GM12891 (cell line): ENCODE data around the gene KCNC4.

Experiments
- DNase-seq: peaks from one replicate; pipeline ENCODE4 v3.0.0; 2011; ENCODE audit warnings: low spot score; ENCODE audit not compliant: insufficient read length
- FAIRE-seq: peaks from 2 replicates; lab custom pipeline; 2011; peaks lifted over from hg19 to GRCh38; lab: Jason Lieb, UNC
- PAX5 ChIP-seq: IDR thresholded peaks from 2 replicates; pipeline ENCODE4 v1.6.1; 2011; ENCODE audit warnings: low read length, moderate library complexity, mild to moderate bottlenecking; ENCODE audit not compliant: insufficient read depth, severe bottlenecking
- POLR2A ChIP-seq: IDR thresholded peaks from 2 replicates; pipeline ENCODE4 v1.6.1; 2011; ENCODE audit warnings: low read depth, low read length, control low read depth
- POLR2AphosphoS5 ChIP-seq: IDR thresholded peaks from 2 replicates; pipeline ENCODE4 v1.6.1; 2011; ENCODE audit warnings: low read depth, low read length, control low read depth
- POU2F2 ChIP-seq: IDR thresholded peaks from 2 replicates; pipeline ENCODE4 v1.6.1; 2011; ENCODE audit warnings: low read depth, mild to moderate bottlenecking, control low read depth, low read length, moderate library complexity
- SPI1 ChIP-seq: IDR thresholded peaks from 2 replicates; pipeline ENCODE4 v1.6.1; 2011; ENCODE audit warnings: low read depth, low read length, control low read depth
- TAF1 ChIP-seq: IDR thresholded peaks from 2 replicates; pipeline ENCODE4 v1.6.1; 2011; ENCODE audit warnings: low read depth, low read length, control low read depth

The KCNC4 gene

GRCh38 chr1:110170766-110171733, 39.1 kb upstream of the KCNC4 start:
- FAIRE-seq (no peak), DNase-seq (no peak)
- TF ChIP-seq POLR2AphosphoS5 (no peak), SPI1 (no peak), POU2F2 (no peak), PAX5 (no peak), POLR2A (no peak)

DNA sequence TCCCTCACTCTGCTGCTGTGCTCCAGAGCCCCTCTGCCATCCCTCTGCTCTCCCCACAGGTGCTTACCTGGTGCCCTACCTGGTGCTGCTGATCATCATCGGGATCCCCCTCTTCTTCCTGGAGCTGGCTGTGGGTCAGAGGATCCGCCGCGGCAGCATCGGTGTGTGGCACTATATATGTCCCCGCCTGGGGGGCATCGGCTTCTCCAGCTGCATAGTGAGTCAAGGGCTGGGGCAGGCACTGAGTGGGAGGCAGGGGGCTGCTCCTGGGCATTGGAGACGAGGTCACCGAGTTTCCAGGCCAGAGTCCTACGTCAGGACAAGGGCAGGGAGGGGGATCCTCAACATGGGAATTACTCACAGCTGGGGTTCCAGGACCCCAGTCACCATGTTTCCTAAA, 38.1 kb upstream of the KCNC4 start:
- no peak for TF ChIP-seq POLR2A
- no peak for TF ChIP-seq PAX5
- TF ChIP-seq SPI1 = no peak
- TF ChIP-seq POLR2AphosphoS5 = no peak
- TF ChIP-seq POU2F2 = no peak
- no peak for TF ChIP-seq TAF1
- no peak for FAIRE-seq
- no peak for DNase-seq

- TF ChIP-seq POLR2AphosphoS5 (no peak), POU2F2 (no peak), PAX5 (no peak), TAF1 (no peak)
- no peak for FAIRE-seq
- no peak for DNase-seq
Observed at GRCh38 chr1:110173466-110174105, 36.5 kb upstream of the KCNC4 start.

GRCh38 chr1:110174961-110175360, 35.2 kb upstream of the KCNC4 start:
- FAIRE-seq = no peak
- DNase-seq = no peak
- no peak for TF ChIP-seq SPI1
- TF ChIP-seq POLR2A = no peak
- TF ChIP-seq PAX5 = no peak
- no peak for TF ChIP-seq POU2F2
- TF ChIP-seq POLR2AphosphoS5 = no peak
- no peak for TF ChIP-seq TAF1

DNA sequence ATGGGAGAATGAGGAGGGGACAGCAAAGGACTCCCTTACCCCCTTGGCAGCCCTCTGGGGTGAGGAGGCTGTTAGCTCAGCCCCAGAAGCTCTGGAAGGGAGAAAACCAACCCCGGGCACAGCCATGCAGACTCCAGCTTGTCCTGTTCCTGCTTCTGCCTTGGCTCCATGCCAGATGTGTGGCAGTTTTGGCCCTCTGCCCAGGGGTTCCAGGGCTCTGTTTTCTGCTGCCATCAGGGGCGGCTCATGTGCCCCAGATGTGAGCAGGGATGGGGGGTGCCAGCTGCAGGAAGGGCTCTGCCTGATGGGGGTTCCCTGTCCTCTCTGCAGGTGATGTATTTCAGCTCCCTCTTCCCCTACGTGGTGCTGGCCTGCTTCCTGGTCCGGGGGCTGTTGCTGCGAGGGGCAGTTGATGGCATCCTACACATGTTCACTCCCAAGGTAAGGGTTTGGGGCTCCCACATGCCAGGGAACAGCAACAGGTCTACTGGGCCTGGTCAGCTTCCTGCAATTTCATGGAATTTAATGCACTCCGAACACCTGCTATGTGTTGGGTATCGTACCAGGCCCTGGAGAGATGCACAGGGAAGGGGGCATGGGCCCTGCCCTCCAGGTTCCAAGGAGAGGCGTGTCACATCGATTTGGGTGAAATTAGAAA, 33.7 kb upstream of the KCNC4 start:
- no peak for FAIRE-seq
- no peak for DNase-seq

DNA sequence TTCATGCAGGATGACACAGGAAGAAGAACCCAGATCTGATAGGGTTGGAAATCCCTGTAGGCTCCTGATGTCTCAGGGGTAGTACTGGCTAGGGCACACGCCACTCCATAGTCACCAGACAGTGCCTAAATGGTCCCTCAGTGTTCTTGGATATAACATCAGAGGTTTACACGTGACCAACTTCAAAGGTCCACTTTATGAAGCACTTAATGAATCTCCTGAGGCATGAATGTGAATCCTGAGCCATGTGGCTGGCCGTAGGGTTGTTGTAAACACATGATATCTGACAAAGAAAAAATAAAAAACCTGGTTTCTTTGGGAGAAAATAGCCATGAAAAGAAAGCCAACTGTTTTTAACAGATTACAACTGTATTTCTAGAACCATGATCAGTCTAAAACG, 32.3 kb upstream of the KCNC4 start:
- FAIRE-seq (no peak), DNase-seq (no peak)
- TF ChIP-seq PAX5 (no peak), POLR2A (no peak), POLR2AphosphoS5 (no peak), POU2F2 (no peak), TAF1 (no peak), SPI1 (no peak)

More for the DNA sequence above, 33.7 kb upstream of the KCNC4 start:
- TF ChIP-seq POLR2AphosphoS5 = no peak
- TF ChIP-seq SPI1 = no peak
- TF ChIP-seq PAX5 = no peak
- TF ChIP-seq POU2F2 = no peak
- TF ChIP-seq POLR2A = no peak
- TF ChIP-seq TAF1 = no peak

DNA sequence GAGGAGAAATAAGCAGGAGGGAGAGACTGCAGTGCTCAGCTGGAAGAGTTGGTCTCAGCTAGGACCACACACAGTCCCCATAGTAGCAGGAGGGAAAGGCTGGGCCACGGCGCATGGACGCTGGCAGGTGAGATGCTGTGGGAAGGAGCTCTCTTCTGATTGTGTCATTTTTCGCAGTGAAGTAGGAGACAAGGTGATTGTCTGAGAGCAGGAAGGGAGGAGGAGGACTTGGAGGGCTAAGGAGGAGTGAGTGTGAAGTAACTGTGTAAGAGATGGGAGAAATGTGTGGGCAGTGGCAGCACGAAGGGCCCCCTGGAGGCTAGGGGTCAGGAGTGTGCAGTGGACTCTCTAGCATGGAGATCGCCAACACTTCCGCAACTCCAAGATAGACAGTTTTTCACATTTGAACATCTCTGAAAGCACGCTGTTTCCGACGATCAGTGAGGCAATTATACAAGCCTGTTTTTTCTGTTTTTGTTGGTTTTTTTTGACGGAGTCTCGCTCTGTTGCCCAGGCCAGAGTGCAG, 26.4 kb upstream of the KCNC4 start:
- no peak for TF ChIP-seq TAF1
- TF ChIP-seq POLR2AphosphoS5 = no peak
- TF ChIP-seq POU2F2 = no peak
- no peak for TF ChIP-seq SPI1
- no peak for TF ChIP-seq PAX5
- TF ChIP-seq POLR2A = no peak
- DNase-seq (no peak), FAIRE-seq (no peak)

DNA sequence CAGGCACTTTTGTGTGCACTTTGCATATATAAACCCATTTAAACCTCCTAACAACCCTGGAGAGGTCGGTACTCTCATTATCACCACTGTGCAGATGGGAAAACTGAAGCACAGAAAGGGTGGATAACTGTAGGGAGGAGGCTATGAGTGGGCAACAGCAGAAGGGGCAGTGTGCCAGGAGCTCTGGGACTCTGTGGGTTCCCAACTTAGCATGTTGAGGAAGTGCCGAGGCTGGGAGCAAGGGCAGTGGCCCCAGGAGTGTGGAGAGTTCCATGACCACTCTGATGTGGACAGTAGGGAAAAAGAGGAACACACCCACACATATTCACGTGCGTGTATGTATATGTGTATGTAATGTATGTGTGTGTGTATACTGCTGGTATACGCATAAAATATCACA, 25.7 kb upstream of the KCNC4 start:
- no peak for FAIRE-seq
- TF ChIP-seq POLR2AphosphoS5 (no peak), POLR2A (no peak), TAF1 (no peak)
- DNase-seq = no peak

DNA sequence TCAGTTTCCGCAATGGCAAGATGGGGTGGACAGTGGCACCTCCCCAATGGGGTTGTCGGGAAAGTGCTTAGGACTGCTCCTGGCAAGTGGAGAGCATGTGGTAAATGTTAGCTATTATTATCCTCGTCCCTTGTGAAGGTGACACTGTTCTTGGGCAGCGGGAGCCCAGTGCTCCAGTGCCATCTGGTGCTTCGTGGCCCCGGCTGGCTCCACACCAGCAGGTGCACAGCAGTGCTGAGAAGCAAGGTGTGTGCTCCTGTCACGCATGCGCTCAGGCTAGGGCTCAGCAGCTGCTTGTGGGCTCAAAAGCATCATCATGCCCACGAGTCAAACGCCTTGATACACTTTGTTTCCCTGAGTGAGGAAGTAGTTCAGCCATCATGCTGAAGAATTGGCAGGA, 24.9 kb upstream of the KCNC4 start:
- TF ChIP-seq SPI1 (no peak), POLR2AphosphoS5 (no peak), PAX5 (no peak), POU2F2 (no peak), TAF1 (no peak), POLR2A (no peak)
- DNase-seq (no peak), FAIRE-seq (no peak)
